ENCODE data around the gene KCNIP1.

The KCNIP1 gene

GRCh38 chr5:170483701-170484458 is 19.9 kb upstream of the KCNIP1 start:
- no peak for DNase-seq (ENCODE audit: low read depth in 2 of 2)

- DNase-seq (ENCODE audit: low read depth in 2 of 2) = no peak
Measured at GRCh38 chr5:170484459-170484831, 19.4 kb upstream of the KCNIP1 start.

- no peak for DNase-seq (ENCODE audit: low read depth in 2 of 2)
Measured at GRCh38 chr5:170484847-170485615, 18.8 kb upstream of the KCNIP1 start.

GRCh38 chr5:170485616-170485911 is 18.3 kb upstream of the KCNIP1 start:
- no peak for DNase-seq (ENCODE audit: low read depth in 2 of 2)

GRCh38 chr5:170486371-170486770 is 17.4 kb upstream of the KCNIP1 start:
- DNase-seq (ENCODE audit: low read depth in 2 of 2) = no peak

GRCh38 chr5:170488570-170488969 is 15.2 kb upstream of the KCNIP1 start:
- DNase-seq (ENCODE audit: low read depth in 2 of 2) = no peak

- DNase-seq (ENCODE audit: low read depth in 2 of 2) = no peak
Measured at GRCh38 chr5:170489199-170489598, 14.6 kb upstream of the KCNIP1 start.

GRCh38 chr5:170490381-170490780 is 13.4 kb upstream of the KCNIP1 start:
- DNase-seq (ENCODE audit: low read depth in 2 of 2) = no peak

- no peak for DNase-seq (ENCODE audit: low read depth in 2 of 2)
Measured at GRCh38 chr5:170491479-170491878, 12.3 kb upstream of the KCNIP1 start.

GRCh38 chr5:170493028-170493820 is 10.6 kb upstream of the KCNIP1 start:
- no peak for DNase-seq (ENCODE audit: low read depth in 2 of 2)

GRCh38 chr5:170494041-170494440 is 9.8 kb upstream of the KCNIP1 start:
- DNase-seq (ENCODE audit: low read depth in 2 of 2) = no peak

GRCh38 chr5:170495825-170496661 is 7.8 kb upstream of the KCNIP1 start:
- no peak for DNase-seq (ENCODE audit: low read depth in 2 of 2)

GRCh38 chr5:170496662-170497028 is 7.2 kb upstream of the KCNIP1 start:
- no peak for DNase-seq (ENCODE audit: low read depth in 2 of 2)

- no peak for DNase-seq (ENCODE audit: low read depth in 2 of 2)
Measured at GRCh38 chr5:170497311-170498038, 6.3 kb upstream of the KCNIP1 start.

- DNase-seq (ENCODE audit: low read depth in 2 of 2) = no peak
Measured at GRCh38 chr5:170498811-170499351, 4.9 kb upstream of the KCNIP1 start.

GRCh38 chr5:170499621-170500020 is 4.2 kb upstream of the KCNIP1 start:
- DNase-seq (ENCODE audit: low read depth in 2 of 2) = no peak

GRCh38 chr5:170501361-170501760 is 2.5 kb upstream of the KCNIP1 start:
- DNase-seq (ENCODE audit: low read depth in 2 of 2) = no peak

- DNase-seq (ENCODE audit: low read depth in 2 of 2) = no peak
Measured at GRCh38 chr5:170501931-170502330, 1.9 kb upstream of the KCNIP1 start.

- no peak for DNase-seq (ENCODE audit: low read depth in 2 of 2)
Measured at GRCh38 chr5:170504616-170505266, 921 bp downstream of the KCNIP1 start.

- no peak for DNase-seq (ENCODE audit: low read depth in 2 of 2)
Measured at GRCh38 chr5:170508036-170508435, 4.2 kb downstream of the KCNIP1 start.
